Measurements from ENCODE around the gene VTI1A.
A peak's percentile ranks its signal among the peaks of the same experiment; 100 is the strongest.
"Not testable (repeated sequence)": the region's sequence is repeated elsewhere in the genome, so short reads cannot be mapped to it uniquely, and the experiment has no call there.

Gene VTI1A

DNA sequence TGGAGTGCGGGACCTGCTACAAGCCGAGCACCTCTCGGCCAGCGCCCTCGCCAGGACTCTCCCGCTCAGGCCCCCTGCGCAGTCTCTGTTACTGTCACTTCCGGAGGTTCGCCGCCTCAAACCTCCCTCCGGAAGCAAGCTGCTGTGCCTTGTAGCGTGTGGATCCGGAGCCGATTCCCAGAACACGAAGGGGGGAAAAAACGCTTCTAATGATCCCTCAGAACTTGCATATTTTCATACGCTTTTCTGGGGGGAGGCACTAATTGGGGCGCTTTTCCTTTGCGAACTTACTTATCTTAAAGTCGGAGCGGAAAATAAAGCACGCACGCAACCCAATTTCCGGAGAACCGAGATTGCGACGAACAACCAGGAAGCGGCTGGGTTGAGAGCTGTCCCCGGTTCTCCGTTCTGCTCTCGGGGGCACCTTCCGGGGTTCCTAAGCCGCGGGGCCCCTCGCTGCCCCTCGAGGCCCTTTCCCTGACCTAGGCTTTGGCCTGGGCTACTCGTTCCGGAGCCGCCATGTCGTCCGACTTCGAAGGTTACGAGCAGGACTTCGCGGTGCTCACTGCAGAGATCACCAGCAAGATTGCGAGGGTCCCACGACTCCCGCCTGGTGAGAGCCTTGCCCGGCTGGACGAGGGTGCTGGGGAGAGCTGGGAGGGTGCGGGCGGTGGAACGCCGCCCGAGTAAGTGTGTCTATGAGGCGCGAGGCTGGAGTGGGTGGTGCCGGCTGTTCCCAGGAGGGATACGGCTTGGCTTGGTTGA is at the start of gene VTI1A, which contains the start of gene ZDHHC6:
Gene VTI1A, plus strand, starts transcription at position 361 of the 765 bp plus-strand sequence. Its CDS starts 159 bp downstream, at position 520.
Gene ZDHHC6, minus strand, starts transcription at position 60 of the 765 bp plus-strand sequence. CDS start 1,478 bp downstream, outside the sequence.
- DNase-seq: peak; percentile 87

DNA sequence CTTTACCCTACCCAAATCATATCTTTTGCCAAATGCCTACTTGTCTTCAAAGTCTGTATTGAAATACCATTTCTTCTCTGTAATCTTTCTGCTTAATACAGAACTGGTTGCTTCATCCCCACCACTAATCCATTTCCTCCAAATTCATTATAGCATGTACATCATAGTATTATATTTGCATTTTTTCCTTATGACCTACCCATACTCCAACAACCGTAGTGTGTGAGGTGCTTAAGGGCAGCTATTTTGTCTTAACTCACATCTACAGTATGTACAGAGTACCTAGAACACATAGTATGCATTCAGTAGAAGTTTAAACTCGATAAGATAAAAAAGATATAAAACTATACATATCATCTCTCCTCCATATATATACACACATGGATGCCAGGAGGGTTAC is 49.4 kb upstream of the VTI1A start:
- DNase-seq: no peak

DNA sequence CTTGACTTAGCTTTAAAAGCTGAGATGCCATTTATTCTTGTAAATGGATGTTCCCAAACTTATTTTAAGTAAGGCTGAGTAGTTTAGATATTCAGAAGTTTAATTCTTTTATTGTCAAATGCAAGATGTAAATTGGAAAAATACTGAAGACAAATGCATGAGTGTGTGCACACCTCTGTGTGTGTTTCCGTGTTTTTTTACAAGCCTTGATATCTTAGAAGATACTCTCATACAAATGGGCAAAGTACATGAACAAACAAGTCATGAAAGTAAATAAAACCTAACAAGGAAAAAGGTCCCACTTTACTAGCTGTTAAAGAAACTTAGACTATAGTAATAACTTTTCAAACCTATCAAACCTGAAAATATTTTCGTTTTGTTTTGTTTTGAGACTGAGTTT is 44.1 kb upstream of the VTI1A start:
- no peak for DNase-seq

DNA sequence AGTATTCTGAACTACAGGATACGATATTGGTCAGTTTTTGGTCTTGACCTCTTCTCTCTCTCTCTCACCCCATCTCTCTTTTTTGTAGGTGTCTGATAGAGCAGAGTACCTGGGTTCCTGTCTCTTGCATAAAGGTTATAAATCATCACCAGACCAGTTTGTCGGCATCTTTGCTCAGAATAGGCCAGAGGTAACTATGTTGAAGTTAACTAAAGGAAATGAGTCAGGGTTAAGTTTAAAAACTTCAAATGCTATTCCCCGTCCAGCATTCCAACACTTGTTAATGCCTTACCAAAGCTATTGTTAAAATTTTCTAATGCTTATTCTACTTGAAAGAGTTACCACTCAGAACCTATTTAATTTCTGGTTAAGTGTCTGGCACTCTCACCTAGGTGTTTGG is 42.4 kb upstream of the VTI1A start:
- no peak for DNase-seq

- not testable (repeated sequence) for DNase-seq
Observed at GRCh38 chr10:112406806-112407205, 40.2 kb upstream of the VTI1A start.

DNA sequence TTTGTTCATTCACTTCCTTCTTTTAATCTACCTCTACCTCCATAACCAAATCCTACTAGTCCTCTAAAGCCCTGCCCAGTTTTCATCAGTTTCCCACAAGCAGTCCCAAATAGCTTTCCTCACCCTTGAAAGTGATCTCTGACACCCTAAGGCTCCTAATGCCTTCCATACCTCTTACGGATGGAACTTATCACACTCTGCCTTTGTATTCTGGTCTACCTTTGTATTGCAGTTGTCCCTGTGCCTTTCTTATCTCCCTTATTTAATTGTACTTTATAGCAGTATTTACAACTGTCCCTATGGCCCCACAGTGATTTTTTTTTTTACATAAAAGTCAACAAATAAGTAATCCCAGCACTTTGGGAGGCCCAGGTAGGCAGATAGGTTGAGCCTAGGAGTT is 39.3 kb upstream of the VTI1A start:
- DNase-seq: no peak

- no peak for DNase-seq
Observed at GRCh38 chr10:112409299-112409698, 37.7 kb upstream of the VTI1A start.

- no peak for DNase-seq
Observed at GRCh38 chr10:112409755-112410154, 37.3 kb upstream of the VTI1A start.

GRCh38 chr10:112412696-112413095 is 34.3 kb upstream of the VTI1A start:
- DNase-seq: no peak

DNA sequence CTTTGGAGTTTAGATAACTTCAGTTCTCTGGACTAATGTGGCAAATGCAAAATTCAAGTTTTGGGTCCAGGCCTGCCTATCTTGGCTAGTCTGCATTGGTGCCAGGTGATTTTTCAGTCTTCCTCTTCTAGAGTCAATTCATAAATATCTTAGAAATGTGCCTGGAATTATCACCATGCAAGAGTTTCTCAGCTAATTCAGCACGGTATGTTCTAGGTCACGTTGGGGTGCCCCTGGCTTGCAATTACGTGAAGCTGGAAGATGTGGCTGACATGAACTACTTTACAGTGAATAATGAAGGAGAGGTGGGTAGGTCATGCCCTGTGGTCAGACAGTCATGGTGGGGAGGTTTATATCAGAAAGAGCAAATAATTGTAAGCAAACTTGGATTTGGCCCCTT is 25.3 kb upstream of the VTI1A start:
- no peak for DNase-seq

DNA sequence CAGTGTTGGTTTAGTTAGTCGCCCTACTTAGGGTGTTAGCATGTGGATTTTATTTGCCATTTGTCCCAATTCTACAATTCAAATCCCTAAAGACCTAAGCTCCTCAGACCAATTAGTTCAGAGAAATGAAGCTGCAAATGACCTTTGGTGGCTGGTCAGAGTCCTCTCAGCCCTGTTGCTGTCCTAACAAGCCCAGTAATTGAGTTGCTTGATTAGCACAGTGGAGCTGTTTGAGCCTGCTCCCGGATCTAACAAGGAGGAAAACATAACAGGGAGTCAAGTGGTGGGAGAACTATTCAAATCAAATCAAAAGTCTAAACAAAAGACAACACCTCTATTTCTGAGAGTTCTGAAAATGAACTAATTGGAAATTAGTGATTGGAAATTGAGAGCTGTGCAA is 22.4 kb upstream of the VTI1A start:
- no peak for DNase-seq

DNA sequence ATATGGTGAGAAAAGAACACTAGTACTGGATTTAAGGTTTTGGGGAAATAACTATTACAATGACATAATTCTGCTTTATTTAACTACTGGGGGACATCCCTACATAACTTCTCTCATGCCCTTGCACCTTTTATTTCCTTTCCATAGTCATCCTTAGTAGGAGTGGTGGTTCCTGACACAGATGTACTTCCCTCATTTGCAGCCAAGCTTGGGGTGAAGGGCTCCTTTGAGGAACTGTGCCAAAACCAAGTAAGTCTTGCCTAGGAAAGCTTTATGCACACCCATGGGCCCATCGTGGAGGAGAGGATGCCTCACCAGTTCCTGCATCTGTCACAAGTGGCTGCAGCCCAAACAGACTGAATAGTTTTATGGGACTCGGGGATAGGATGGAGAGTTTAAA is 20.9 kb upstream of the VTI1A start:
- no peak for DNase-seq

DNA sequence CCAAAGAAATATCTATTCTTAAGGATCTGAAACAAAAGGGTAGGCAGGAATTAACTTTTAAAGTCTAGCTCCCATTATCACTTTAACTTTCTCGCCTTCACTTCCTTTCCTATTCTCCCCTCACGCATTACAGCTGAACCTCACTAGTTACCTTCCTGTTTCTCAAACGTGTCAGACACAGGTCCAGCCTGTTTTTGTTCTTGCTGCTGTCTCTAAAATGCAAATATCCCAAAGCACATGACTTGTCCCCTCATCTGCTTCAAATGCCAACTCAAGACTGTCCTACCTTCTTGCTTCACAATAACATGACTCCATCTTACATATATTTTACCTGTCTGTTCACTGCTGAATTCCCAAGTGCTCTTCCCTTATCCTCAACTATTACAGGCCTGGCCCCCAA is 17.9 kb upstream of the VTI1A start:
- DNase-seq: no peak

DNA sequence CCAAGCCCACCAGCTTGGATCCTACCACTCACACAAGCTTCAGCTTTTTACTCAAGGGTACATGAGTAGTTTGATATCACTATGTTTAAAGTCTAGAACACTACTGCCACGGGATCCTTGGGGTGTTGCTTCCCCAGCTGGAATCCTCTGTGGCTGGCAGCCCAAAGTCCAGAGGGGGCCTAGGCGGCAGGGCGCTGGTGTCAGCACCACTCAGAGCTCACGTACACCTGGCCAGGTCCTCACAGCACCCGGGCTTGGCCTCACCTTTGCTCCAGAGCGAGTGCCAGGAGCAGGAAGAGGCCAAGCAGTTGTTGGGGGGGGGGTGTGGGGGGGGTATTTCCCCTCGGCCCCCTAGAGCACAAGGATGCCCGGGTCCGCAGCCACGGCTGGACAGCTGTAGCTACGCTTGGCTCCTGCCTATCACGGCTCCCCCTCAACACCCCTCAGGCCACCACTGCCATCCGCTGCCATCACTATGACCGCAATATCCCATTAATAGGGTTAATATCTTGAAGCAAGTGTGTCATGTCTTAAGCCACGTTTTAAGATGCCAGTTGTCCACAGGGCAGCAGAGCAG is 17.3 kb upstream of the VTI1A start:
- no peak for DNase-seq

- no peak for DNase-seq
Observed at GRCh38 chr10:112433136-112433535, 13.9 kb upstream of the VTI1A start.

GRCh38 chr10:112434988-112435619 is 11.9 kb upstream of the VTI1A start:
- peak; percentile 1 for DNase-seq

DNA sequence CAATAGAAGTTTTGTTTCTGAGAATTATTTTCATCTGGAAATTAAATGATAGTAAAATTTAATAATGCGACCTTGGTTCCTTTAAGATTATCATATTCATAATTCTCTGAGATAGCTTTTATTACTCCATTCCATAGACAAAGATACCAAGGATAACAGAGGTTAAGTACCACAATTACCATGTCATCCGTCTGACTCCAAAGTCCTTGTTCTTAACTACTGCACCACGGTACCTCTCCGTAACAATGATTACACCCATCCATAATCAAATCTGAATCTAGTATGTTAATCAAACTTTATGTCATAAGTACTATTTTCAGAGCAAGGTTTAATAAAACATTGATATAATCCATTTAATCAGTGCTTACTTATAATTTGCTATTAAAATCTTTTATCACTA is 8.7 kb upstream of the VTI1A start:
- DNase-seq: no peak

DNA sequence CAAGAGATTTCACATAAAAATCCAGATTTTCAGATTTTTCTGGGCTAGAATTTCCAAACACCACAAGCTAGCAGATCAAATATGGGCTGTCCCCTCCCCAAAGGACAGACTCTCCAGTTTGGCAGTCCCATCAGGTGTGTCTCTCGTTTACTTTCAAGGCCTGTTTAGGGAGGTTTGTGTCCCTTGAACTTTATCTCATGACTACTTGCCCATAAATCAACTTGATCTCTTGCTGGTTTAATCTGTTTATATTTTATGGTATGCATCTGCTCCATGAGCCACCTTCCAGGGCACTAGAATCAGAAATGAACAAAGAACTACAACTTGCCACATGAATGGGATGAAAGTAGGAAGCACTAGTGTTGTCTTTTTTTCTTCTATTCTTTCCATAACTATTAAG is 5.5 kb upstream of the VTI1A start:
- DNase-seq: no peak

- no peak for DNase-seq
Observed at GRCh38 chr10:112442063-112442462, 5.0 kb upstream of the VTI1A start.

- DNase-seq: peak; percentile 0
Observed at GRCh38 chr10:112446055-112446854, 760 bp upstream of the VTI1A start.

GRCh38 chr10:112447620-112447928 is 559 bp downstream of the VTI1A start:
- no peak for DNase-seq

GRCh38 chr10:112448888-112449287 is 1.9 kb downstream of the VTI1A start:
- no peak for DNase-seq

Measured in NCI-H2227 treated with DMSO at 0.1 percent for 48 hours (cell line).